ENCODE measurements around the gene TTC22.

TTC22 gene

GRCh38 chr1:54745274-54745673 is 55.8 kb downstream of the TTC22 start:
- no peak for DNase-seq

- no peak for DNase-seq
Measured at GRCh38 chr1:54744696-54745095, 56.4 kb downstream of the TTC22 start.

GRCh38 chr1:54743416-54744226 is 57.5 kb downstream of the TTC22 start:
- DNase-seq, result no peak

GRCh38 chr1:54742282-54742681 is 58.8 kb downstream of the TTC22 start:
- DNase-seq, result no peak

GRCh38 chr1:54741531-54741930 is 59.6 kb downstream of the TTC22 start:
- no peak for DNase-seq

GRCh38 chr1:54738244-54738643 is 62.9 kb downstream of the TTC22 start:
- DNase-seq, result no peak

GRCh38 chr1:54736685-54737084 is 64.4 kb downstream of the TTC22 start:
- DNase-seq, result no peak

Data from stimulated activated naive CD4-positive, alpha-beta T cell (primary cell).